NCI-H2171 (cell line): ENCODE data around the gene ASTN2.
"Not testable (repeated sequence)": the region's sequence is repeated elsewhere in the genome, so short reads cannot be mapped to it uniquely, and the experiment has no call there.

Source experiments
- DNase-seq: peaks from one replicate; lab custom pipeline; 2025; lab: John Stamatoyannopoulos, UW

Gene ASTN2

GRCh38 chr9:116952436-116952810 is 462.4 kb downstream of the ASTN2 start:
- DNase-seq = no peak

DNA sequence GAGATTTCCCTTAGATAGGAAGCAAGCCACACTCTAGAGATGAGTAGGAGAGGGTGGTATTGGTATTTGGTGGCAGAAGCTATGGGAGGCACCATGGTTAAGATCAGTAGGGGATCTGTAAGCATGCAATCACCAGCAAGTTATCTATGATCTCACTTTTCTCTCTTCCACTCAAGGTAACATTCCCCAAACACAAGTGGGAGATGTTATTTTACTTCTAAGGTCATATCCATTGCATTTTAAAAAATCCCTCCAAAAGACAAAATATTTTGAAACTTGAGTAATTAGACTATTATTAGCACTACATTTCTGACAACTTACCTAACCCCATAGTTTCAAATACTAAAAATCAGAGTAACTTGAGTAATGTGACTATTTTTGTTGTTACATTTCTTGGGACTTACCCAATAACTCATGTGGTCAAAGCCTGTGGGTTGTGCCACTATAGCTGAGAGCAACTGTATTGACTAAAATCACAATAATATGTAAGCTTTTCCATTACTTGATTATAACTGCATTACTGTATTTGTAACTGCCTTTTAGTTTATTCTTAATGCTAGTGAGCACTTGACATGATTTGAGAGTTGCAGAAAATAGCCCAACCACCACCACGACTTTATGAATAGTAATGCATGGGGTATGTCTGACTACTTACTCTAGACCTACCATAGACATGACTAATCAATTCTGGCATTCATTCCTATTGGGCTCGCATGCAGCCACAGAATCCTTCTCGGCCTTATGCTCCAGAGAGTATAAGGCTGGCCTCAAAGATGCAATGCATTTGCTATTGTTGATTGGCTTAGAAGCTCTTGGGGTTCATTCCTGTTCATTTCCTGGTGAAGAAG is 463.0 kb downstream of the ASTN2 start:
- no peak for DNase-seq

GRCh38 chr9:116945817-116946216 is 469.0 kb downstream of the ASTN2 start:
- no peak for DNase-seq

GRCh38 chr9:116944714-116945534 is 469.9 kb downstream of the ASTN2 start:
- DNase-seq = no peak

GRCh38 chr9:116943970-116944369 is 470.9 kb downstream of the ASTN2 start:
- no peak for DNase-seq

DNA sequence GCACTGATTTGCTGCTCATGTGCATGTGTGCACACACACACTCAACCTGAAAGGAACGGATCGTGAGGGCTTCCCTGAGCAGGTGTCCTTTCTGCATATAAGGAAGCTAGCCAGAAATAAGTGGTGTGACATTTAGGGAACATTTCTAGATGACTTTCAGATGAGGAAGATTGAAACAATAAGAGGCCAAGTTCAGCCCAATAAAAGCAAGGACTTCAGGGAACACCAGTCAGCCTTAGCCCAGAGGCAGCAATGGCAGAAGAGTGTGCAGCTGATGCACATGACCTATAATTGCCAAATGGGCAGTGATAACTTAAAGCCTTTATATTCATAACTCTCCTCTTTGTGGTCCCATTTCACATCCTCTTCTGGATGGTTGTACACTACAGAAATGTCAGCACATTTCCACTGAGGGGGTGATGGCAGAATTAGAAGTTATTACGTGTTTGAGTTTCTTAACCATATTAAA is 472.2 kb downstream of the ASTN2 start:
- DNase-seq = no peak

DNA sequence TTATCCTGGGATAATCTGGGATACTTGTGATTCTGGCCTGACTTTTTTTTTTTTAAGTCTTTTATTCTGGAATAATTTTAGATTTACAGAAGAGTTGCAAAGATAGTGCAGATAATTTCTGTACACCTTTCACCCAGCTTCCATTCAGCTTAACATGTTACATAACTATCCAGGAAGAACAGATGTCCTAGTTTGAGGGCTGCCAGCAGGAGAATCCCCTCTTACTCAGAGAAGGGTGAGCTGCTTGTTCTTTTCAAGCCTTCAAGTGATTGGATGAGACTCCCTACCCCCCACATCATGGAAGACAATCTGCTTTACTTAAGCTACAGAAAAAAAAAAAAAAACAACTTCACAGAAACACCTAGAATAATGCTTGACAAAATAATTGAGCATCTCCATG is 473.6 kb downstream of the ASTN2 start:
- DNase-seq = peak; percentile 10

GRCh38 chr9:116940614-116941215 is 474.1 kb downstream of the ASTN2 start:
- no peak for DNase-seq

GRCh38 chr9:116939614-116940013 is 475.2 kb downstream of the ASTN2 start:
- no peak for DNase-seq

DNA sequence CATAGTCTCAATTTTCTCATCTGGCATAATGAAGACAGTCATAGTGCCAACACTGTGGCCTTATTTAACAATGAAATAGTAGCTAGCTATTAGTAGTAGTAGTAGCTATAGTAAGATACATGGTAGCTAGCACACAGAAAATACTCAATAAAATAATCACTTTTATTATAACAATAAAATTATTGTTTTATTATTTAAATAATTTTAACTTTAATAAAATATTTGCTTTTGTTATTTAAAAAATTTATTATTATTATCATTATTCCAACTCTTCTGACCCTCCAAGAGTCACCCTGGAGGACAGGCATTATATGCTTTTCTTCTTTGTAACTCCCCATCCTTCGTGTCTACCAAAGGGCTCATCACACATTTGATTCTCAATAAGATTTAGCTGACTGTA is 475.7 kb downstream of the ASTN2 start:
- no peak for DNase-seq

- DNase-seq = no peak
Measured at GRCh38 chr9:116937361-116937760, 477.5 kb downstream of the ASTN2 start.

GRCh38 chr9:116935149-116935897 is 479.5 kb downstream of the ASTN2 start:
- no peak for DNase-seq

GRCh38 chr9:116934131-116934530 is 480.7 kb downstream of the ASTN2 start:
- no peak for DNase-seq

GRCh38 chr9:116933251-116933650 is 481.6 kb downstream of the ASTN2 start:
- peak; percentile 63 for DNase-seq

GRCh38 chr9:116929621-116930020 is 485.2 kb downstream of the ASTN2 start:
- no peak for DNase-seq

DNA sequence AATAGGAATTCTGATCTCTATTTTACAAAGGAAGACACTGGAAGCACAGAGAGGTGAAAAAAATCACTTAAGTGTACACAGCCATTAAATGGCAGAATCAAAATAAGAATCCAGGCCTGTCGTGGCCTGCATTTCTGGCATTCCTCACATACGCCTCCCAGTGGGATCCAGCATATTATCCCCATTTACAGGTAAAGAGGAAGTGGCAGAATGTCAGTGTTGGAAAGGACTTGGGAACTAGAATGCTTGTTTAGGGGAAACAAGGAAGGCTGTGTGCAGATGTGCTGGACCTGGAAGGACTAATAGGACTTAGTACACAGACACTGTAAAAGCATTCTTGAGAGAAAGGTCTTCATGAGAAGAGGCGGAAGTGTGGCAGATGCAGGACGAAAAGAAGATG is 486.0 kb downstream of the ASTN2 start:
- peak; percentile 50 for DNase-seq

GRCh38 chr9:116928289-116928688 is 486.6 kb downstream of the ASTN2 start:
- no peak for DNase-seq

GRCh38 chr9:116927726-116928125 is 487.1 kb downstream of the ASTN2 start:
- DNase-seq = no peak

GRCh38 chr9:116925121-116925520 is 489.7 kb downstream of the ASTN2 start:
- DNase-seq = no peak

DNA sequence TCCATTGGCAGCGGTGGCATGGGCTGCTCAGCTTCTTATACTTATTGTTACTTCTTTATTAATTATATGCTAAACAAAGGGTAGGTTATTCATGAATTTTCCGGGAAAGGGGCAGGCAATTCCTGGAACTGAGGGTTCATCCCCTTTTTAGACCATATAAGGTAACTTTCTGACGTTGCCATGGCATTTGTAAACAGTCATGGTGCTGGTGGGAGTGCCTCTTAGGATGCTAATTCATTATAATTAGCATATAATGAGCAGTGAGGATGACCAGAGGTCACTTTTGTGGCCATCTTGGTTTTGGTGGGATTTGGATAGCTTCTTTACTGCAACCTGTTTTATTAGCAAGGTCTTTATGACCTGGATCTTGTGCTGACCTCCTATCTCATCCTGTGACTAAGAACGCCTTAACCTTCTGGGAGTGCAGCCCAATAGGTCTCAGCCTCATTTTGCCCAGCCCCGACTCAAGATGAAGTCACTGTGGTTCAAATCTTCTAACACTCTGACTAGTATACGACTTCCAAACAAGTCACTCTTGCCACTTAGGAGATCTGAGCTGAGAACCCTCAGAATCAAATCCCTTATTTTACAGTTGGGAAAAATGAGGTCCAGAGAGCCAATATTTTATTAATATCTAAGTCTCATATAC is 490.3 kb downstream of the ASTN2 start:
- DNase-seq = no peak

GRCh38 chr9:116917895-116918508 is 496.9 kb downstream of the ASTN2 start:
- not testable (repeated sequence) for DNase-seq
